Measurements from ENCODE around the gene HNRNPLL. TPM values are rescaled to one million over a fixed set of nuclear protein-coding genes. Genes with fewer than 3 reads are reported as not detected.

HNRNPLL gene
- total RNA-seq, 4 donors from 2014 or later = 20.0 to 42.9 (median 21.9) TPM

DNA sequence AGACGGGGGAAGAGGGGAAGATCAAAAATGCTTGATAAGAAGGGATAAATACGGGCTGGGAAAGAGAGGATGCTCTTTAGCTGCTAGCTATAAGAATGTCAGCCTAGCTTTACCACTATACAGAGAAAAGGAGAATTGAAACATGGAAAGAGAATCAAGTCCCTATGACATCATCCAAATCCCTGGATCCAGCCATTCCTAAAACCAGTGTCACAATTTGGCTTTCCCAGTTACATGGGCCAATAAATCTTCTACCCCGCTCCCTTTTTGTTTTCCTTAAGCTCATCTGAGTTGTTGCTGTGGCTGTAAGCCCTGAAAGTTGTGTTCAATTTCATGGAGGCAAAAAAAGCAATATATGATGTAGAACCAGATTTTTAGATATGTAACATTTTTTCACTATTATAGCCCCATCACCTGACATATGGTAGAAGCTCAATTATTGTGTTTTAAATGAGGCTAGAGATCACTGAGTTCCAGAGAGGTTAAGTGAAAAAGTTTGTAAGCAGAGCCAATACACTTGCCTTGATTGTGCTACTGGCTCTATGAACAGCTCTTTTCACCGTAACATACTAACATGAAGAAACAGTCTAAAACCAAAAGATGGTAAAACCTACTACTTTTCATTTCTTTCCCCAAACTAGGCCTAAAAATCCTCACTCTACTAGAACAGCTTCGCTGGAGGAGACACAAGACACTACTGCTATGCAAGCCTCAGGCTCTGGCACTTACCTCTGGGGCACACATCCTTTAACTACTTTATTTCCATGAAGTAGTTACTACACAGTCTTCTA, 4.3 kb downstream of the HNRNPLL start:
- no peak for DNase-seq
- Histone ChIP-seq H3K4me1 (peaks cover 62 to 71% of the 10 kb centered on the region in 2 donors), H3K27me3 (no peaks in the 10 kb centered on the region), H3K4me3 (peak overlapping the region in 1 of 4 donors; percentile 0), H3K27ac (peak overlapping the region; percentile 94 to 98 (median 98)), H3K9me3 (no peaks in the 10 kb centered on the region), H3K36me3 (no peaks in the 10 kb centered on the region)
- intact Hi-C loops (cut with DNase I; ENCODE audit: low total_unique reads) (no loop called here), in situ Hi-C loops (cut with MboI; ENCODE audit: low sequenced_read_pairs in 4 of 4) (loop anchor here in 1 of 4 donors (10.0 kb wide), 1 partner anchor 146 kb away; no protein-coding TSS in a partner anchor)
- TF ChIP-seq POLR2A (IDR thresholded peaks at IDR 0.05) = no peak
- TF ChIP-seq, protein P1, sequence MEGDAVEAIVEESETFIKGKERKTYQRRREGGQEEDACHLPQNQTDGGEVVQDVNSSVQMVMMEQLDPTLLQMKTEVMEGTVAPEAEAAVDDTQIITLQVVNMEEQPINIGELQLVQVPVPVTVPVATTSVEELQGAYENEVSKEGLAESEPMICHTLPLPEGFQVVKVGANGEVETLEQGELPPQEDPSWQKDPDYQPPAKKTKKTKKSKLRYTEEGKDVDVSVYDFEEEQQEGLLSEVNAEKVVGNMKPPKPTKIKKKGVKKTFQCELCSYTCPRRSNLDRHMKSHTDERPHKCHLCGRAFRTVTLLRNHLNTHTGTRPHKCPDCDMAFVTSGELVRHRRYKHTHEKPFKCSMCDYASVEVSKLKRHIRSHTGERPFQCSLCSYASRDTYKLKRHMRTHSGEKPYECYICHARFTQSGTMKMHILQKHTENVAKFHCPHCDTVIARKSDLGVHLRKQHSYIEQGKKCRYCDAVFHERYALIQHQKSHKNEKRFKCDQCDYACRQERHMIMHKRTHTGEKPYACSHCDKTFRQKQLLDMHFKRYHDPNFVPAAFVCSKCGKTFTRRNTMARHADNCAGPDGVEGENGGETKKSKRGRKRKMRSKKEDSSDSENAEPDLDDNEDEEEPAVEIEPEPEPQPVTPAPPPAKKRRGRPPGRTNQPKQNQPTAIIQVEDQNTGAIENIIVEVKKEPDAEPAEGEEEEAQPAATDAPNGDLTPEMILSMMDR (IDR thresholded peaks at IDR 0.05 in 4 of 5, conservative IDR thresholded peaks at IDR 0.05 in 1 of 5) = no peak
- no peak for ATAC-seq

DNA sequence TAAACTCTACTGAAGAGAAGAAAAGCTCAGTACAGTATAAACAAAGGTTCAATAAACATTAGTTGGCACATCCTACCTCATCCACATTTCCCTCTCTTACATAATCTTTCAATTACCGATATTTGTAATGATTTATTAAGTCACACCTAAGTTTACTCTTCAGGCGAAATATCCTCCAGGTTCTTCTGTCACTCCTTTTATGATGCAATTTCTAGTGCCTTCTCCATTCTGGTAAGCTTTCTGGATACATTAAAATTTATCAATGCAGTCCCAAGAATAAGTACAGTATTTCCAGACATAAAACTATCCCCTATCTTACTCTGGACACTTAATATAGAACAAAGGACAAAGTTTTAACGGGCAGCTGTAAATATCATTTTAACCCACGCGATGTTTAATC, 5.6 kb downstream of the HNRNPLL start:
- no peak for ATAC-seq
- TF ChIP-seq POLR2A (IDR thresholded peaks at IDR 0.05) = no peak
- no peak for DNase-seq
- Histone ChIP-seq H3K36me3 (no peaks in the 10 kb centered on the region), H3K27me3 (no peaks in the 10 kb centered on the region), H3K9me3 (no peaks in the 10 kb centered on the region), H3K4me1 (peaks cover 74 to 80% of the 10 kb centered on the region in 2 donors), H3K4me3 (no peak overlapping the region), H3K27ac (peak overlapping the region; percentile 94 to 98 (median 98))
- intact Hi-C loops (cut with DNase I; ENCODE audit: low total_unique reads) = no loop called here
- in situ Hi-C loops (cut with MboI; ENCODE audit: low sequenced_read_pairs in 4 of 4) = loop anchor here in 1 of 4 donors (10.0 kb wide), 1 partner anchor 148 kb away; no protein-coding TSS in a partner anchor

DNA sequence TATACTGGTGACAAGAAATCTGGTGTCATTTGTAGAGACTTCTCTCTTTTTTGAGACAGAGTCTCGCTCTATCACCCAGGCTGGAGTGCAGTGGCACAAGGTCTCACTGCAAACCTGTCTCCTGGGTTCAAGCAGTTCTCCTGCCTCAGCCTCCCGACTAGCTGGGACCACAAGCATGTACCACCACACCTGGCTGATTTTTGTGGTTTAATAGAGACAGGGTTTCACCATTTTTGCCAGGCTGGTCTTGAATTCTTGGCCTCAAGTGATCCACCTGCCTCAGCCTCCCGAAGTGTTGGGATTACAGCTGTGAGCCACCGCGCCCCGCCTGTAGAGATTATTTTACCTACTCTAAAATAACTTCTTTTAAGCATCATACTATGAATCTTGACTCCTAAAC, 6.5 kb downstream of the HNRNPLL start:
- TF ChIP-seq, protein P1 (IDR thresholded peaks at IDR 0.05 in 4 of 5, conservative IDR thresholded peaks at IDR 0.05 in 1 of 5) = no peak
- TF ChIP-seq POLR2A (IDR thresholded peaks at IDR 0.05) = no peak
- peaks cover 75 to 86% of the 10 kb centered on the region in 2 donors for H3K4me1 ChIP-seq
- DNase-seq (no peak), ATAC-seq (no peak)
- H3K27me3 ChIP-seq = no peaks in the 10 kb centered on the region
- H3K27ac ChIP-seq = peak overlapping the region; percentile 94 to 98 (median 98)
- H3K9me3 ChIP-seq = no peaks in the 10 kb centered on the region
- in situ Hi-C loops (cut with MboI; ENCODE audit: low sequenced_read_pairs in 4 of 4) (loop anchor here in 1 of 4 donors (10.0 kb wide), 1 partner anchor 149 kb away; no protein-coding TSS in a partner anchor), intact Hi-C loops (cut with DNase I; ENCODE audit: low total_unique reads) (no loop called here)
- no peak overlapping the region for H3K4me3 ChIP-seq
- H3K36me3 ChIP-seq = no peaks in the 10 kb centered on the region

GRCh38 chr2:38592951-38593350, 9.8 kb downstream of the HNRNPLL start:
- in situ Hi-C loops (cut with MboI; ENCODE audit: low sequenced_read_pairs in 4 of 4) = loop anchor here in 1 of 4 donors (10.0 kb wide), 1 partner anchor 152 kb away; no protein-coding TSS in a partner anchor
- H3K27ac ChIP-seq = peak overlapping the region; percentile 77 to 98 (median 90)
- DNase-seq (no peak), ATAC-seq (no peak)
- H3K27me3 ChIP-seq = no peaks in the 10 kb centered on the region
- no peaks in the 10 kb centered on the region for H3K9me3 ChIP-seq
- H3K36me3 ChIP-seq = no peaks in the 10 kb centered on the region
- TF ChIP-seq, protein P1 (IDR thresholded peaks at IDR 0.05 in 4 of 5, conservative IDR thresholded peaks at IDR 0.05 in 1 of 5) = no peak
- TF ChIP-seq POLR2A (IDR thresholded peaks at IDR 0.05) = no peak
- intact Hi-C loops (cut with DNase I; ENCODE audit: low total_unique reads) = no loop called here
- peaks cover 70 to 83% of the 10 kb centered on the region in 2 donors for H3K4me1 ChIP-seq
- H3K4me3 ChIP-seq = no peak overlapping the region

DNA sequence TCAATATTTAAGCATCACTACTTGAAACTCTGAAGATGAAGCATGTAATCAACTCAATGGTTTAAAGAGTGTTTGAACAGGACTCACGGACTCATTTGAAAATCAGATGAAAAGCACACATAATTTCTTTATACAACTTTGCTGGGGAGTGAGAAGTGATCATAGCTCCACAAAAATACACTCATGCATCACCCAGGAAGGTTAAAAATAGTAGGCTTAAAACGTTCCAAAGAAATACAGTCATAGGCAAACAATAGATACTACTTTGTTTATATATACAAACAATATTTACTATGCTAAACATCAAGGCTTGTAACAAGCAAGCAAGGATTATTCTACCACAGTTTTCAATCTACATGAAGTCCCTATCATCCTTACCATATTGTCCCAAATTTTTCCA, 11.6 kb downstream of the HNRNPLL start:
- intact Hi-C loops (cut with DNase I; ENCODE audit: low total_unique reads) = no loop called here

More for the DNA sequence above, 11.6 kb downstream of the HNRNPLL start:
- H3K27ac ChIP-seq = peak overlapping the region; percentile 77 to 98 (median 90)
- H3K4me3 ChIP-seq = peak overlapping the region in 3 of 4 donors; percentile 2 to 35 (median 8)
- no peaks in the 10 kb centered on the region for H3K9me3 ChIP-seq
- in situ Hi-C loops (cut with MboI; ENCODE audit: low sequenced_read_pairs in 4 of 4) = loop anchor here in 1 of 4 donors (10.0 kb wide), 1 partner anchor 154 kb away; no protein-coding TSS in a partner anchor
- TF ChIP-seq, protein P1 (IDR thresholded peaks at IDR 0.05 in 4 of 5, conservative IDR thresholded peaks at IDR 0.05 in 1 of 5) = no peak
- no peak for TF ChIP-seq POLR2A (IDR thresholded peaks at IDR 0.05)
- H3K27me3 ChIP-seq = no peaks in the 10 kb centered on the region
- ATAC-seq (peak; percentile 92 to 96), DNase-seq (no peak)
- no peaks in the 10 kb centered on the region for H3K36me3 ChIP-seq
- peaks cover 71 to 84% of the 10 kb centered on the region in 2 donors for H3K4me1 ChIP-seq
